Measurements from ENCODE around the gene LRRTM4.
"Not testable (repeated sequence)": the region's sequence is repeated elsewhere in the genome, so short reads cannot be mapped to it uniquely, and the experiment has no call there.

LRRTM4 gene

DNA sequence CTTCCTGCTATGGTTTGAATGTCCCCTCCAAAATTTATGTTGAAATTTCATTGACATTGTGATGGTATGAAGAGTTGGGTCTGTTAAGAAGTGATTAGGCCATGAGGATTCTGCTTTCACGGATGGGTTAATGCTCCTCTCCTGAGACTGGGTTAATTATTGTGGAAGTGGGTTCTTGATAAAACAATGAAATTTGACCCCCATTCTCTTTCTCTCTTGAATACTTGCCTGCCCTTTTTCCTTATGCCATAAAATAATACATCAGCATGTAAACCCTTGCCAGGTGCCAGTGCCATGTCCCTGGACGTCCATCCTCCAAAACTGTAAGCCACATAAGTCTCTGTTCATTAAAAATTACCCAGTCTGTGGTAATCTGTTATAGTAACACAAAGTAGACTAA is 352.8 kb downstream of the LRRTM4 start:
- DNase-seq (ENCODE audit: low read depth in 2 of 2): no peak

- not testable (repeated sequence) for DNase-seq (ENCODE audit: low read depth in 2 of 2)
Observed at GRCh38 chr2:77164021-77164420, 358.2 kb downstream of the LRRTM4 start.

DNA sequence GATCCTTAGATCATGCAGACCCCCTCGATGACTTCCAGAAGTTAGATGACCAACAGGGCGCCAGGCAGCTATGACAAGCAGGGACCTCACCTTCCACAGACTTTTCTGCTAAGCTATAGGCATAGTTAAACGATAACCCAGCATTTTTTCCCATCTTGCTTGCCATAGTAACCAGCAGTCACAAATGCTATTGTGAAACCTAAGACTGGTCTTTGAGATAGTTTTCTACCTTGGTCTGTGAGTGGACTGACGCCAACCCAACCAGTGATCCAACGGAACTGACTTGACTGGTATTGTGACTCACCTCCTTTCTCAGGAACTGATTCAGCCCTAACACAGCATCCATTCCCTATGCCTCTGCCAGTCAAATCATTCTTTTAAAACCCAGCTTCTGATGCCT is 361.2 kb downstream of the LRRTM4 start:
- no peak for DNase-seq (ENCODE audit: low read depth in 2 of 2)

DNA sequence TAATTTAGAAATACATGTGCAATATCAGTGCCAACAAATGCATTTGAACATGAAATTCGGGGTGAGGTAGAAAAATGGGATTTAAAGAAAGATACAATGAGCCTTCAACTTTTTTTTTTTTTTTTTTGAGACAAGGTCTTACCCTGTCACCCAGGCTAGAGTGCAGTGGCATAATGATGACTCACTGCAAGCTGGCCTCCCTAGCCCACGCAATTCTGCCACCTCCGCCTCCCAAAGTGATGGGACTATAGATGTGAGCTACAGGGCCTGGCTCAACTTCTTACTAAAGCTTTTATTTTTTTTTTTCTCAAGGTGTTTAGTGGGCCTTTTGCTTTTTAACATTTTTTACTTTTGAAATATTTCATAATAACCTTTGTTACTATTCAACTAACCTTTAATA is 365.6 kb downstream of the LRRTM4 start:
- DNase-seq (ENCODE audit: low read depth in 2 of 2): no peak

DNA sequence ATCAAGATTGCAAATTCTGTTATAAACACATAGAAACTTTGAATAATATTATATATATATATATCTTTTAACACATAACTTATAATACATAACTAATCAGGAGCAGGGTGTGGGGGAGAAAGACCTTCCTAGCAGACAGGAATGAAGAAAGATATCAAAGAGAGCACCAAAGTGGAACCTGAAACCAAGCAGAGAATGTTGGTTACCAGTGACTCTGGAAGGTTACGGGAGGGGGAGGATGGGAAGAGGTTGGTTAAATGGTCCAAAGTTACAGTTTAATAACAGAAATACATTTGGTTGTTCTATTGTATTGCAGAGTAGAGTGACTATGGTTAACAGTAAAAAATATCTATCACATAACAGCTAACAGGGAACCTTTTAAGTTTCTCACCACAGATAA is 366.7 kb downstream of the LRRTM4 start:
- no peak for DNase-seq (ENCODE audit: low read depth in 2 of 2)

- DNase-seq (ENCODE audit: low read depth in 2 of 2): no peak
Observed at GRCh38 chr2:77149565-77149964, 372.6 kb downstream of the LRRTM4 start.

DNA sequence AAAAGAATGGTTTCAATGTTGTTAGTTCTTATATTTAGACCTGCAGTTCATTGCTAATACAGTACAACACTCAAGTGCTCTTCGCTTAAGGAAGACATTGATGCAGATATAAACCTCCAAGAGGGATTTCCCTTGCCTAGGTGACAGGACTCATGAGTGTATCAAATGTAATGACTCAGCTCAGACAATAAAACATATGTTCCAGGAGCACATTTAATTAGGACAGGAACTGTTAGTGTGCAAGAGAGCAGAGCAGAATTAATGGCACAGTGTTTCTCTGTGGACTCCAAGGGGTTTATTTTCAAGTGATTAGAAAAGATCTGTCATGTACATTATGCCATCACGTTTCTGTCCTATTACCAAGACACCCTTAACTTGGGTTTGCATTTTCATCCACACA is 375.0 kb downstream of the LRRTM4 start:
- no peak for DNase-seq (ENCODE audit: low read depth in 2 of 2)

- DNase-seq (ENCODE audit: low read depth in 2 of 2): no peak
Observed at GRCh38 chr2:77144772-77145171, 377.4 kb downstream of the LRRTM4 start.

GRCh38 chr2:77142141-77142540 is 380.0 kb downstream of the LRRTM4 start:
- no peak for DNase-seq (ENCODE audit: low read depth in 2 of 2)

- DNase-seq (ENCODE audit: low read depth in 2 of 2): not testable (repeated sequence)
Observed at GRCh38 chr2:77128479-77128878, 393.7 kb downstream of the LRRTM4 start.

DNA sequence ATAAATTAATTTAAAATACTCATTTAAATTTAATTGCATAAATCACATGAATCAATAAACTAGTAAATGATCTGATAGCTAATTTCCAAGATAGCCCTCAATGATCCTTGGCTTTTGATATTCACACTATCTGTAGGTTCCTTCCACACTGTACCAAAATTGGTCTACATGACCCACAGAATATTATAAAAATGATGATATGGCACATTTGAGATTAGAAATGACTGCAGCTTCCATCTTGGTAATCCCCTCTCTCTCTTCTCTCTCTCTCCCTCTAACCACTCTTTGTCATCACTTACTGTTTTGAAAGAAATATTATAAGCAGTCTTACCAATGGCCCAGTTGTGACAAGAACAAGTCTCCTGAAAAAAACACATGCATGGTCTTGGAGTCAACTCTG is 394.8 kb downstream of the LRRTM4 start:
- DNase-seq (ENCODE audit: low read depth in 2 of 2): no peak

DNA sequence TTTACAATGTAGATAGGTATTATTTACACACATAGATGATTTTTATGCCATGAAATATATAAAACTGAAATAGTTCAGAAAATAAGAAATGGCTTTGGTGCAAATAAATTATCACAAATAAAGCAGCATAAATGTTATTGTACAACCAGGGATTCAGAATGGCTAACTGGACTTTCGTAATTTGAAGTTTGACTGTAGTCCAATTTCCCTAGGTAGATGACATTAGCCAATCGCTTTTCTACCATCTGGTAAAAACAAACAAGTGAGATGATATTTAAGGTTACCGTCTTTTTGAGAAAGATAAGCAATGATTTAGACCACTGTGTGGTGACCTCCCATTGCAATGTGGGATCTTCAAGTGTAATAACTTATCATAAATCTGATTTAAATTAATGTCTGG is 400.7 kb downstream of the LRRTM4 start:
- no peak for DNase-seq (ENCODE audit: low read depth in 2 of 2)

DNA sequence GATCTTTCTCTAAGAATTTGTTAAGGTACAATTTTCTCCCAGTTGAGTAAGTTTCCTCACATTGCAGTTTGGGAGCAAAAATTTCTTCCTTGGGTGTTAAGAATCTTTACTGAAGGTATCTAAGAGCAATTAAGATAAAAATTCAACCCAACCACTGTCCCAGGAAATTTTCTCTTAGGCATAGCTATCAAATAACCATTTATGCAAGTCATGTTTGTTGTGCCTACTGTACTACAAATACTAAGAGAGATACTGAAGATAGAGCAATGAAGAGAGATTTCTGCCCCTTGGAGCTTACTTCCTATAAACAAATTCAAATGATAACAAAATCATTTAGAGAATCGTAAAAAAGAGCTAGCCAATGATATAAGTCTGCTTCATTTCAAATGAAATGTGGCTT is 402.8 kb downstream of the LRRTM4 start:
- DNase-seq (ENCODE audit: low read depth in 2 of 2): no peak

DNA sequence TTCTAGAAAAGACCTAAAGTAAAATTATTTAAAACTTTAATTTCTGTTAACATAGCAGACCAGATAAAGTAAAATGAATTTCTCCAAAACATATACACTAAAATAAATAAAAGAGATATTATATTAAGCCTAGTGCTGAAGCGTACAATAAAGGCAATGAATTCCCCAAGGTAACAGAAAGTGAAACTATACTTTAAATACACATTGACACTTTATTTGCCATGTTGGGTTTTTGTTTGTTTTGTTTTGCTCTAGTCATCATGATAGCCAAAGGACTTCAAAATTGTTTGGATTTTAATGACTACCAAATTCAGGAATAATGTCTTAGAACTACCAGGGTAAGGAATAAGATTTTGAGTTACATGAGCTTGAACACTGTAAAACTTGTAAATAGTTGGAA is 413.3 kb downstream of the LRRTM4 start:
- DNase-seq (ENCODE audit: low read depth in 2 of 2): no peak

DNA sequence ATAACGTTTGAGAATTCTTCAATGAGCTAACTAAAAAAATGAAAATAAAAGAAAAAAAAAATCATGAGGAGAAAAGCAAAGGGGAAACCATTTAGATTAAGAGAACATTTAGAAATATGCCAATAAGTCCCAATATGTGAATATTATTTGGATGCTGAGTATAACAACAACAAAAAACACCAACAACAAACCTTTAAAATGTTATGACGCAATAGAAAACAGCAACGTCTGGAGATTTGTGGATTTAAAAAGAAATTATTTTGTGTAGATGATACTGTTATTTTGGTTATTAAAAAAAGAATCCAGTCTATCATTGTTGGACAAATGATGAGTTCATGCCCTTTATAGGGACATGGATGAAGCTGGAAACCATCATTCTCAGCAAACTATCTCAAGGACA is 417.2 kb downstream of the LRRTM4 start:
- no peak for DNase-seq (ENCODE audit: low read depth in 2 of 2)

DNA sequence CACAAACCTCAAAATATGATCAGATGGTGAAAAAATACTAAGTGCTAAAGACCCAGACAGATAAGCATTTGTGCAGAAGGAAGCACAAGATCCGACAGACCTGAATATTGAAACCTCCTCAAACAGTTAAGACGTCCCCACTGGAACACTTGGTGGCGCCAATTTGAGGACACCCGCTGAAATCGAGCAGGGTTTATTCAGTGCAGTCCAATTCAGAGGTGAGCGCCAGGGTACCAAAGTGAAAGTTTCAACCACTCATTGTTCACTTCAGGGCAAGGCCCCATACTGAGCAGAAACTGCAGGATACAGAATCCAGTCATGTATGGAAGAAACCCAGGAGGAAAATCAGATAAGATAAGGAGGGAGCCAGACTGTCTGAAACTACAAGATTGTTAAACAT is 417.6 kb downstream of the LRRTM4 start:
- no peak for DNase-seq (ENCODE audit: low read depth in 2 of 2)

GRCh38 chr2:77102927-77103326 is 419.2 kb downstream of the LRRTM4 start:
- no peak for DNase-seq (ENCODE audit: low read depth in 2 of 2)

DNA sequence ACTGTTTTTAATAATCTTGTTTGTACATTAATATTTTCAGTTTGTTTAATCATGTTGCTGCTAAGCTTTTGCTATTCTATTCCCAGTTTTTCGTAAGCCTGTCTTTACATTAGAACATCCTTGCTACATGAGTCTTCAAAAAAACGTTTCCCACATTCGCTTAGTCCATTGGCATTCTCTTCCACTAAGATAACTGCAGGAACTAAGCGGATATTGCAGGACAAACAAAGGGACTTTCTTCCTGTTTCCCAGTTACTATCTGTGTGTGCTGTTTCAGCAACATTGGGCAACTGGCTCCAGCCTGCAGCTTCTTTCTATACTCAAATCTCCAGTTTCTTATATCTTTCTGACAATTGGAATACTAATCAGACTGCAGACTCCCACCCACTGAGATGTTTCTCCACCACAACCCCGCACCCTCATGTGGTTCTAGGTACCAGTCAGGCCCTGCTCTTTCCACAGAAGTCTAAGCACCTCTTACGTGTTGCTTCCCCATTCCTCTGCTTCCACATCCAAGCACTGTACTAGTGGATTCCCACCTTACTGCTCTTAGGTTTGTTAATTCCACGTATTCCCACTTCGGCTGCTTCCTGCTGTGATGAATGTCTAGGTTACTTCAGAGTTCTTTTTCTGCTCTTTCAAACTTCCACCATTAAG is 420.3 kb downstream of the LRRTM4 start:
- no peak for DNase-seq (ENCODE audit: low read depth in 2 of 2)

DNA sequence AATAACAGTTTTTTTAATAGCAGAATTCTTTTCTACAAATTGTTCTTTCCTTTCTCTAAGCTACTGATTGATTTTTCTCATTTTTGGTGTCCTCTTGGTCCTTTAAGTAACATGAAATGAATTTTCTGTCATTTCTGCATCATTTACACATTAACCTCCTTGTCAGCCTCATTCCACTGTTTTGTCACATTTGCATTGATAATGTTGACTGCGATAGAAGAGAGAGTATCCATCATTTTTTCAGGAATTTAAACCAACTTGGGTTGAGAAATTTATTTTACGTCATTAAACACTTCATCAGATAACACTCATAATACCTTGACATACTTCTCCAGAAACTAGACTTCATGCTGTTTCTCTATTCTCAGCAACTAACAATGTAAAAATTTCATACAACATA is 422.2 kb downstream of the LRRTM4 start:
- DNase-seq (ENCODE audit: low read depth in 2 of 2): no peak

DNA sequence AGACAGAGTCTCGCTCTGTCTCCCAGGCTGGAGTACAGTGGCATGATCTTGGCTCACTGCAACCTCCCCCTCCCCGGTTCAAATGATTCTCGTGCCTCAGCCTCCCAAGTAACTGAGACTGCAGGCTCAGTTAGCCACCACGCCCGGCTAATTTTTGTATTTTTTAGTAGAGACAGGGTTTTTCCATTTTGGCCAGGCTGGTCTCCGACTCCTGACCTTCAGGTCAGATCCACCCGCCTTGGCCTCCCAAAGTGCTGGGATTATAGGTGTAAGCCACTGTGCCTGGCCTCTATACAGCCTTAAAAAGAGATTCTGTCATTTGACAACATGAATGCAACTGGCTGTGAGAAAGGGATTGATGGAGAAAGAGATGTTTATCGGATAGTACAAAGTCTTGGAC is 426.7 kb downstream of the LRRTM4 start:
- not testable (repeated sequence) for DNase-seq (ENCODE audit: low read depth in 2 of 2)

DNA sequence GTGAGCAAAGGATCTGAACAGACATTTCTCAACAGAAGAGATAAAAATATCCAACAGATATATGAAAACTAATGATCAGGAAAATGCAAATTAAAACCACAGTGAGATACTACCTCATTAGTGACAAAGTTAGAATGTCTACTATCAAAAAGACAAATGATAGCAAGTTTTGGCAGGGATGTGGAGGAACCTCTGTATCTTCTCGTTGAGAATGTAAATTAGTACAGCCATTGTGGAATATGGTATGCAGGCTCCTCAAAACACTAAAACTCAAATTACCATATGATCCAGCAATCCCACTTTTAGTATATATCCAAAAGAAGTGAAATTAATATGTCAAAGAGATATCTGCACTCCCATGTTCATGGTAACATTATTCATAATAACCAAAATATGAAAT is 427.1 kb downstream of the LRRTM4 start:
- DNase-seq (ENCODE audit: low read depth in 2 of 2): no peak

GRCh38 chr2:77088424-77088823 is 433.8 kb downstream of the LRRTM4 start:
- DNase-seq (ENCODE audit: low read depth in 2 of 2): not testable (repeated sequence)

DNA sequence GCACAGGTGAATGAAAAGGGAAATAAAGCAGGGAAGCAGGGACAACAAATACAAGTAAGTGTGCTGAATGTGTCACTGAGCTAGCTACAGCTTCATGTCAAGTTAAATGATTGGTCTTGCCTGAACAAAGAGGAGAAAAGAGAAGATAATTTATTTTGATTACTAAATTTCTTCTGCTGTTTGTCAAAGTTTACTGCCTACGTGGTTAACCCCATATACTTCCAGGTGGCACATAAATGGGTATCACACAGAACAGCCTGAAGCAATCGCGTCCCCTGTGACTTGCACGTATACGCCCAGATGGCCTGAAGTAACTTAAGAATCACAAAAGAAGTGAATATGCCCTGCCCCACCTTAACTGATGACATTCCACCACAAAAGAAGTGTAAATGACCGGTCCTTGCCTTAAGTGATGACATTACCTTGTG is 434.2 kb downstream of the LRRTM4 start:
- DNase-seq (ENCODE audit: low read depth in 2 of 2): no peak

DNA sequence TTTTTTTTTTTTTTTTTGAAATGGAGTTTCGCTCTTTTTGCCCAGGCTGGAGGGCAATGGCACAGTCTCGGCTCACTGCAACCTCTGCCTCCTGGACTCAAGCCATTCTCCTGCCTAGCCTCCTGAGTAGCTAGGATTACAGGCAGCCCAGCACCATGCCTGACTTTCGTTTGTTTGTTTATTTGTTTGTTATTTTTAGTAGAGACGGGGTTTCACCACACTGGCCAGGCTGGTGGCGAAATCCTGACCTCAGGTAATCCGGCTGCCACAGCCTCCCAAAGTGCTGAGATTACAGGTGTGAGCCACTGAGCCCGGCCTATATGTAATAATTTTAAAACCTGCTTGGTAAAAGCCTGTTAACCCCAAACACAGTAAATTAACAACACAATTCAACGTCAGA is 435.7 kb downstream of the LRRTM4 start:
- no peak for DNase-seq (ENCODE audit: low read depth in 2 of 2)

Data from stimulated activated CD8-positive, alpha-beta memory T cell treated with anti-CD3 and anti-CD28 coated beads, Interleukin-2, amount 100 ng/mL, for 48 hours (primary cell).